Endothelial cell of umbilical vein (primary cell): ENCODE results near the gene SPAG17.

Experiments used
- EZH2 ChIP-seq: IDR thresholded peaks from 2 replicates; pipeline ENCODE4 v1.6.1; 2012; ENCODE audit warnings: borderline replicate concordance, low read depth, mild to moderate bottlenecking, moderate library complexity, low read length, inconsistent platforms; ENCODE audit not compliant: severe bottlenecking
- FOS ChIP-seq: IDR thresholded peaks from 2 replicates; pipeline ENCODE4 v1.6.1; 2011; ENCODE audit warnings: mild to moderate bottlenecking, low read length, moderate library complexity, borderline replicate concordance; ENCODE audit not compliant: insufficient read depth
- GATA2 ChIP-seq: IDR thresholded peaks from 2 replicates; pipeline ENCODE4 v1.7.0; 2011; ENCODE audit warnings: low read depth, mild to moderate bottlenecking, moderate library complexity, mixed read lengths, low read length; ENCODE audit not compliant: insufficient read length, insufficient read depth
- JUN ChIP-seq: IDR thresholded peaks from 2 replicates; pipeline ENCODE4 v1.6.1; 2011; ENCODE audit warnings: borderline replicate concordance, low read depth; ENCODE audit not compliant: insufficient read length, insufficient read depth
- MYC ChIP-seq: IDR thresholded peaks from one replicate; pipeline ENCODE4 v1.6.1; 2011; ENCODE audit warnings: mild to moderate bottlenecking, low read depth, low read length
- POLR2A ChIP-seq: IDR thresholded peaks from 2 replicates; pipeline ENCODE4 v1.6.1; 2012; ENCODE audit warnings: low read depth, mild to moderate bottlenecking, control low read depth, low read length
- POLR2AphosphoS5 ChIP-seq: IDR thresholded peaks from 2 replicates; pipeline ENCODE4 v1.6.1; 2012; ENCODE audit warnings: low read depth, mild to moderate bottlenecking, control low read depth, low read length, moderate library complexity; ENCODE audit not compliant: insufficient read depth
- TF ChIP-seq, protein P1 (sequence below), 2 donors: IDR thresholded peaks; 1 replicate in 1 of 2; 2 replicates in 1 of 2; pipeline ENCODE4 v1.5.1; 2011; ENCODE audit warnings: low read length in 2 of 2, mild to moderate bottlenecking in 2 of 2, moderate library complexity in 2 of 2, control low read depth in 1 of 2, inconsistent platforms in 1 of 2, low read depth in 1 of 2; ENCODE audit not compliant: insufficient read depth in 1 of 2; ENCODE audit errors: extremely low read depth in 1 of 2
- TF ChIP-seq, protein P2 (sequence below): IDR thresholded peaks from 2 replicates; pipeline ENCODE4 v1.6.1; 2011; ENCODE audit not compliant: insufficient read depth, insufficient read length

DNA sequence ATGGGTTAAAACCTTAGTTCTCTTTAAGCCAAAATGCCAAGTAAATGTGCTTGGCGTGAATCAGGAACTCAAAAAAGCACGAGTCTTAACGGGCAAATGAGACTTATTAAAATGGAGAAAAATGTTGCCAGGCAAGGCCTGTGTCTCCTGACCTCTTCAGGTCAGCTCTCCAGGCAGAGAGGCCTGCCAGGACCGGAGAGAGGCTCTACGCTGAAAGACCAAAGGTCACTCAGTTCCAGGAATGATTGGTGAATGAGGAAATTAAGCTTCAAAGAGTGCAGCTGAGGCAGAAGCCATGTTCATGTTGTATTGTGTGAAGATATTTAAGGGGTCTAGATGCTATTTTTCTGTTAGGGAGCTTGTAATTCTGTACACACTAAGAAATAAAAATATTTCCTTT, 66.6 kb downstream of the SPAG17 start:
- TF ChIP-seq POLR2A, result no peak
- TF ChIP-seq, protein P1, sequence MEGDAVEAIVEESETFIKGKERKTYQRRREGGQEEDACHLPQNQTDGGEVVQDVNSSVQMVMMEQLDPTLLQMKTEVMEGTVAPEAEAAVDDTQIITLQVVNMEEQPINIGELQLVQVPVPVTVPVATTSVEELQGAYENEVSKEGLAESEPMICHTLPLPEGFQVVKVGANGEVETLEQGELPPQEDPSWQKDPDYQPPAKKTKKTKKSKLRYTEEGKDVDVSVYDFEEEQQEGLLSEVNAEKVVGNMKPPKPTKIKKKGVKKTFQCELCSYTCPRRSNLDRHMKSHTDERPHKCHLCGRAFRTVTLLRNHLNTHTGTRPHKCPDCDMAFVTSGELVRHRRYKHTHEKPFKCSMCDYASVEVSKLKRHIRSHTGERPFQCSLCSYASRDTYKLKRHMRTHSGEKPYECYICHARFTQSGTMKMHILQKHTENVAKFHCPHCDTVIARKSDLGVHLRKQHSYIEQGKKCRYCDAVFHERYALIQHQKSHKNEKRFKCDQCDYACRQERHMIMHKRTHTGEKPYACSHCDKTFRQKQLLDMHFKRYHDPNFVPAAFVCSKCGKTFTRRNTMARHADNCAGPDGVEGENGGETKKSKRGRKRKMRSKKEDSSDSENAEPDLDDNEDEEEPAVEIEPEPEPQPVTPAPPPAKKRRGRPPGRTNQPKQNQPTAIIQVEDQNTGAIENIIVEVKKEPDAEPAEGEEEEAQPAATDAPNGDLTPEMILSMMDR (IDR thresholded peaks at IDR 0.05; ENCODE audit: extremely low read depth in 1 of 2, insufficient read depth in 1 of 2, low read depth in 1 of 2, low read length in 2 of 2), result no peak
- TF ChIP-seq GATA2, result no peak
- TF ChIP-seq EZH2, result no peak
- TF ChIP-seq FOS, result no peak
- TF ChIP-seq POLR2AphosphoS5, result no peak
- no peak for TF ChIP-seq JUN
- TF ChIP-seq, protein P2, sequence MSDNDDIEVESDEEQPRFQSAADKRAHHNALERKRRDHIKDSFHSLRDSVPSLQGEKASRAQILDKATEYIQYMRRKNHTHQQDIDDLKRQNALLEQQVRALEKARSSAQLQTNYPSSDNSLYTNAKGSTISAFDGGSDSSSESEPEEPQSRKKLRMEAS, result no peak
- no peak for TF ChIP-seq MYC
